Gastrocnemius medialis (tissue), 4 donors: ENCODE results near the gene JMJD7.

ENCODE experiments used
- POLR2A ChIP-seq, 2 donors: fragments of 450-650 bp; IDR thresholded peaks; one replicate each; pipeline ENCODE4 v1.6.1; 2017; ENCODE audit warnings: antibody characterized with exemption in 2 of 2, mild to moderate bottlenecking in 2 of 2, moderate library complexity in 2 of 2
- TF ChIP-seq, protein P1 (sequence below), 5 experiments: fragments of 450-650 bp in 3 of 5; fragments of 200-600 bp in 2 of 5; sonication (generic) in 2 of 5; IDR thresholded peaks in 4 of 5; conservative IDR thresholded peaks in 1 of 5; 1 replicate in 4 of 5; 2 replicates in 1 of 5; pipeline ENCODE4 v1.5.1; 2016 to 2019; ENCODE audit warnings: antibody characterized with exemption in 5 of 5, mild to moderate bottlenecking in 3 of 5, moderate library complexity in 3 of 5

DNA sequence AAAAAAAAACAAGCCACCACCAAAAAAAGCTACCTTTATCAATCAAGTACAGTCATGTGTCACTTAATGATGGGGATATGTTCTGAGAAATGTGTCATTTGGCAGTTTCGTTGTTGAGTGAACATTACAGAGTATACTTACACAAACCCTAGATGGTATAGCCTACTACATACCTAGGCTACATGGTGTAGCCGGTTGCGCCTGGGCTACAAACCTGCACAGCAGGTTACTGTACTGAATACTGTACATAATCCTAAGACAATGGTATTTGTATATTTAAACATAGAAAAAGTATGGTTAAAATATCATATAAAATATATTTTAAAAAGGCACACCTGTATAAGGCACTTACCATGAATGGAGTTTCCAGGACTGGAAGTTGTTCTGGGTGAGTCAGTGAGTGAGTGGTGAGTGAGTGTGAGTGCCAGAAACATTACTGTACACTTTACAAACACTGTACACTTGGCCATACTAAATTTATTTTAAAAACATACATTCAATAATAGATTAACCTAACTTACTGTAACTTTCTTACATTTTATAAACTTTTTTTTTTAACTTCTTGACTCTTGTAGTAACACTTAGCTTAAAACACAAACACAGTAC, 25.9 kb upstream of the JMJD7 start:
- TF ChIP-seq, protein P1, sequence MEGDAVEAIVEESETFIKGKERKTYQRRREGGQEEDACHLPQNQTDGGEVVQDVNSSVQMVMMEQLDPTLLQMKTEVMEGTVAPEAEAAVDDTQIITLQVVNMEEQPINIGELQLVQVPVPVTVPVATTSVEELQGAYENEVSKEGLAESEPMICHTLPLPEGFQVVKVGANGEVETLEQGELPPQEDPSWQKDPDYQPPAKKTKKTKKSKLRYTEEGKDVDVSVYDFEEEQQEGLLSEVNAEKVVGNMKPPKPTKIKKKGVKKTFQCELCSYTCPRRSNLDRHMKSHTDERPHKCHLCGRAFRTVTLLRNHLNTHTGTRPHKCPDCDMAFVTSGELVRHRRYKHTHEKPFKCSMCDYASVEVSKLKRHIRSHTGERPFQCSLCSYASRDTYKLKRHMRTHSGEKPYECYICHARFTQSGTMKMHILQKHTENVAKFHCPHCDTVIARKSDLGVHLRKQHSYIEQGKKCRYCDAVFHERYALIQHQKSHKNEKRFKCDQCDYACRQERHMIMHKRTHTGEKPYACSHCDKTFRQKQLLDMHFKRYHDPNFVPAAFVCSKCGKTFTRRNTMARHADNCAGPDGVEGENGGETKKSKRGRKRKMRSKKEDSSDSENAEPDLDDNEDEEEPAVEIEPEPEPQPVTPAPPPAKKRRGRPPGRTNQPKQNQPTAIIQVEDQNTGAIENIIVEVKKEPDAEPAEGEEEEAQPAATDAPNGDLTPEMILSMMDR (IDR thresholded peaks at IDR 0.05 in 4 of 5, conservative IDR thresholded peaks at IDR 0.05 in 1 of 5), result no peak
- TF ChIP-seq POLR2A (IDR thresholded peaks at IDR 0.05), result no peak
